ENCODE results near the gene ZNF678.

DNA sequence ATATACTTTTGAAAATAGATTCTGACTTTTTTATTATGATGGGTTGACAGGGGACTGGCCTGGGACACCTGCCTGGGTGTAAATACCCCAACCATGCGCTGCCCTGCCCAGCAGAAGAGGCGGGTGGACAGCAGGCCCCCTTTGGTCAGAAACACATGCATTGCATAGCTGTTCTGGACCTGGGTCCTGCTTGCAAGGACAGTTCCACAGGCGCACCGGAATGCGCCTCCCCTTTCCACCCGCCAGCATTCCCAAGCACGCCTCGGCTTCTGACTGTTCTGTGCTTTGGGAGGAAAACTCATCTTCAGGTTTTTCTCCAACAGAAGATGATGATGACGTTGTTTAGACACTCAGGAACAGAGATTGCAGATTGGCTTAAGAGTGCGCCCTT, 428 bp upstream of the ZNF678 start:
- TF ChIP-seq, protein P1, sequence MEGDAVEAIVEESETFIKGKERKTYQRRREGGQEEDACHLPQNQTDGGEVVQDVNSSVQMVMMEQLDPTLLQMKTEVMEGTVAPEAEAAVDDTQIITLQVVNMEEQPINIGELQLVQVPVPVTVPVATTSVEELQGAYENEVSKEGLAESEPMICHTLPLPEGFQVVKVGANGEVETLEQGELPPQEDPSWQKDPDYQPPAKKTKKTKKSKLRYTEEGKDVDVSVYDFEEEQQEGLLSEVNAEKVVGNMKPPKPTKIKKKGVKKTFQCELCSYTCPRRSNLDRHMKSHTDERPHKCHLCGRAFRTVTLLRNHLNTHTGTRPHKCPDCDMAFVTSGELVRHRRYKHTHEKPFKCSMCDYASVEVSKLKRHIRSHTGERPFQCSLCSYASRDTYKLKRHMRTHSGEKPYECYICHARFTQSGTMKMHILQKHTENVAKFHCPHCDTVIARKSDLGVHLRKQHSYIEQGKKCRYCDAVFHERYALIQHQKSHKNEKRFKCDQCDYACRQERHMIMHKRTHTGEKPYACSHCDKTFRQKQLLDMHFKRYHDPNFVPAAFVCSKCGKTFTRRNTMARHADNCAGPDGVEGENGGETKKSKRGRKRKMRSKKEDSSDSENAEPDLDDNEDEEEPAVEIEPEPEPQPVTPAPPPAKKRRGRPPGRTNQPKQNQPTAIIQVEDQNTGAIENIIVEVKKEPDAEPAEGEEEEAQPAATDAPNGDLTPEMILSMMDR (IDR thresholded peaks at IDR 0.05 in 4 of 5, conservative IDR thresholded peaks at IDR 0.05 in 1 of 5) = no peak
- no peak for TF ChIP-seq POLR2A (IDR thresholded peaks at IDR 0.05)
